HepG2 (cell line): ENCODE measurements around the gene ZC3H13. TPM values are rescaled to one million over a fixed set of nuclear protein-coding genes. Genes with fewer than 3 reads are reported as not detected.

Experiments used
- CENPX ChIP-seq: sonication (generic); formaldehyde crosslinking; IDR thresholded peaks from 2 replicates; pipeline ENCODE4 v1.9.0; 2021; ENCODE audit warnings: mild to moderate bottlenecking, missing genetic modification reagents, moderate library complexity
- HMG20B ChIP-seq: conservative IDR thresholded peaks from 2 replicates; pipeline ENCODE4 v1.6.1; 2016; ENCODE audit warnings: missing genetic modification reagents, missing compliant biosample characterization
- HMGA1 ChIP-seq: sonication (generic); formaldehyde crosslinking; conservative IDR thresholded peaks from 2 replicates; pipeline ENCODE4 v1.4.0; 2020; ENCODE audit warnings: missing genetic modification reagents
- ZFP90 ChIP-seq: sonication (generic); formaldehyde crosslinking; IDR thresholded peaks from 2 replicates; pipeline ENCODE4 v1.8.0; 2022; ENCODE audit warnings: missing genetic modification reagents, mild to moderate bottlenecking, inconsistent platforms, borderline replicate concordance
- ZNF761 ChIP-seq: sonication (generic); formaldehyde crosslinking; conservative IDR thresholded peaks from 2 replicates; pipeline ENCODE4 v1.4.0; 2020; ENCODE audit warnings: mild to moderate bottlenecking, missing genetic modification reagents
- ZNF777 ChIP-seq: sonication (generic); formaldehyde crosslinking; IDR thresholded peaks from 2 replicates; pipeline ENCODE4 v1.4.0; 2020; ENCODE audit warnings: missing genetic modification reagents
- polyA plus RNA-seq, 8 experiments: library from polyadenylated mRNA; depleted of rRNA in 3 of 8; stranded (reverse) in 7 of 8; unstranded in 1 of 8; fragments of >200 nt; fragmentation: Illumina TruSeq in 4 of 8; extraction: Trizol in 4 of 8; gene quantifications; 2 replicates each; pipeline versions ENCODE4 v1.2.1 to v1.2.3, GENCODE V29; 2011 to 2016; ENCODE audit warnings: low read depth in 4 of 8, missing spikeins in 1 of 8, mixed read lengths in 1 of 8; ENCODE audit not compliant: insufficient read depth in 1 of 8
- total RNA-seq, 5 experiments: library from RNA; depleted of rRNA; stranded (reverse); fragments of >200 nt; fragmentation: Illumina TruSeq; extraction: Trizol; gene quantifications; 2 replicates each; pipeline ENCODE4 v1.2.3, GENCODE V29; 2016; ENCODE audit warnings: low read depth in 1 of 5
- TF ChIP-seq, protein P1 (sequence below): sonication (generic); formaldehyde crosslinking; IDR thresholded peaks from 2 replicates; pipeline ENCODE4 v1.4.0; 2020; ENCODE audit warnings: missing genetic modification reagents
- TF ChIP-seq, protein P2 (sequence below): conservative IDR thresholded peaks from 2 replicates; pipeline ENCODE4 v1.6.1; 2018; ENCODE audit warnings: missing genetic modification reagents
- TF ChIP-seq, protein P3 (sequence below): sonication (generic); formaldehyde crosslinking; IDR thresholded peaks from 2 replicates; pipeline ENCODE4 v1.4.0; 2020; ENCODE audit warnings: missing genetic modification reagents

ZC3H13 gene
- total and polyA plus RNA-seq, 2 of the 13 experiments (the other 11 are each of a cell fraction or from before 2014, with no cell fraction given), result 2.7 to 23.5 TPM

DNA sequence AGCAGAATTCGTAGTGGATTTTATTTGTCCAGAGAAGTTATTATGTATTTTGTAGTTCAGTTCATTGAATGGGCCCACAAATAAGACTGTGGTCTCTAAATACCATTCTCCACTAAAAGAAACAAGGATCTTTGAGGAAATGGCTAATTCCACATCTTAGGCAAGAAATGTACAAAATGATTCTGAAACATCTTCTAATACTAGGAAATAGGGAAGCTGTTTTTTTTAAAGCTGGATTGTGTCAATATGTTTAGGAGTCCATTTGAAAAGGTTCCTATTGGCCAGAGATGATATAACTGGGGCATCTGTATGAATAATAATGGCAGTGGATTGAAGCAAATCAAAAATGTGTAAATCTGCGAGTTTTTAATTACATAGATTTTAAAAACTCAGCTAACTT lies 112.5 kb downstream of the ZC3H13 start (continued):
- TF ChIP-seq HMG20B (CRISPR knock-in tag), result no peak
- TF ChIP-seq, protein P1, sequence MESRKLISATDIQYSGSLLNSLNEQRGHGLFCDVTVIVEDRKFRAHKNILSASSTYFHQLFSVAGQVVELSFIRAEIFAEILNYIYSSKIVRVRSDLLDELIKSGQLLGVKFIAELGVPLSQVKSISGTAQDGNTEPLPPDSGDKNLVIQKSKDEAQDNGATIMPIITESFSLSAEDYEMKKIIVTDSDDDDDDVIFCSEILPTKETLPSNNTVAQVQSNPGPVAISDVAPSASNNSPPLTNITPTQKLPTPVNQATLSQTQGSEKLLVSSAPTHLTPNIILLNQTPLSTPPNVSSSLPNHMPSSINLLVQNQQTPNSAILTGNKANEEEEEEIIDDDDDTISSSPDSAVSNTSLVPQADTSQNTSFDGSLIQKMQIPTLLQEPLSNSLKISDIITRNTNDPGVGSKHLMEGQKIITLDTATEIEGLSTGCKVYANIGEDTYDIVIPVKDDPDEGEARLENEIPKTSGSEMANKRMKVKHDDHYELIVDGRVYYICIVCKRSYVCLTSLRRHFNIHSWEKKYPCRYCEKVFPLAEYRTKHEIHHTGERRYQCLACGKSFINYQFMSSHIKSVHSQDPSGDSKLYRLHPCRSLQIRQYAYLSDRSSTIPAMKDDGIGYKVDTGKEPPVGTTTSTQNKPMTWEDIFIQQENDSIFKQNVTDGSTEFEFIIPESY (CRISPR knock-in tag), result no peak
- TF ChIP-seq, protein P2, sequence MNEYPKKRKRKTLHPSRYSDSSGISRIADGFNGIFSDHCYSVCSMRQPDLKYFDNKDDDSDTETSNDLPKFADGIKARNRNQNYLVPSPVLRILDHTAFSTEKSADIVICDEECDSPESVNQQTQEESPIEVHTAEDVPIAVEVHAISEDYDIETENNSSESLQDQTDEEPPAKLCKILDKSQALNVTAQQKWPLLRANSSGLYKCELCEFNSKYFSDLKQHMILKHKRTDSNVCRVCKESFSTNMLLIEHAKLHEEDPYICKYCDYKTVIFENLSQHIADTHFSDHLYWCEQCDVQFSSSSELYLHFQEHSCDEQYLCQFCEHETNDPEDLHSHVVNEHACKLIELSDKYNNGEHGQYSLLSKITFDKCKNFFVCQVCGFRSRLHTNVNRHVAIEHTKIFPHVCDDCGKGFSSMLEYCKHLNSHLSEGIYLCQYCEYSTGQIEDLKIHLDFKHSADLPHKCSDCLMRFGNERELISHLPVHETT, result no peak
- TF ChIP-seq HMGA1 (CRISPR knock-in tag), result no peak
- TF ChIP-seq, protein P3, sequence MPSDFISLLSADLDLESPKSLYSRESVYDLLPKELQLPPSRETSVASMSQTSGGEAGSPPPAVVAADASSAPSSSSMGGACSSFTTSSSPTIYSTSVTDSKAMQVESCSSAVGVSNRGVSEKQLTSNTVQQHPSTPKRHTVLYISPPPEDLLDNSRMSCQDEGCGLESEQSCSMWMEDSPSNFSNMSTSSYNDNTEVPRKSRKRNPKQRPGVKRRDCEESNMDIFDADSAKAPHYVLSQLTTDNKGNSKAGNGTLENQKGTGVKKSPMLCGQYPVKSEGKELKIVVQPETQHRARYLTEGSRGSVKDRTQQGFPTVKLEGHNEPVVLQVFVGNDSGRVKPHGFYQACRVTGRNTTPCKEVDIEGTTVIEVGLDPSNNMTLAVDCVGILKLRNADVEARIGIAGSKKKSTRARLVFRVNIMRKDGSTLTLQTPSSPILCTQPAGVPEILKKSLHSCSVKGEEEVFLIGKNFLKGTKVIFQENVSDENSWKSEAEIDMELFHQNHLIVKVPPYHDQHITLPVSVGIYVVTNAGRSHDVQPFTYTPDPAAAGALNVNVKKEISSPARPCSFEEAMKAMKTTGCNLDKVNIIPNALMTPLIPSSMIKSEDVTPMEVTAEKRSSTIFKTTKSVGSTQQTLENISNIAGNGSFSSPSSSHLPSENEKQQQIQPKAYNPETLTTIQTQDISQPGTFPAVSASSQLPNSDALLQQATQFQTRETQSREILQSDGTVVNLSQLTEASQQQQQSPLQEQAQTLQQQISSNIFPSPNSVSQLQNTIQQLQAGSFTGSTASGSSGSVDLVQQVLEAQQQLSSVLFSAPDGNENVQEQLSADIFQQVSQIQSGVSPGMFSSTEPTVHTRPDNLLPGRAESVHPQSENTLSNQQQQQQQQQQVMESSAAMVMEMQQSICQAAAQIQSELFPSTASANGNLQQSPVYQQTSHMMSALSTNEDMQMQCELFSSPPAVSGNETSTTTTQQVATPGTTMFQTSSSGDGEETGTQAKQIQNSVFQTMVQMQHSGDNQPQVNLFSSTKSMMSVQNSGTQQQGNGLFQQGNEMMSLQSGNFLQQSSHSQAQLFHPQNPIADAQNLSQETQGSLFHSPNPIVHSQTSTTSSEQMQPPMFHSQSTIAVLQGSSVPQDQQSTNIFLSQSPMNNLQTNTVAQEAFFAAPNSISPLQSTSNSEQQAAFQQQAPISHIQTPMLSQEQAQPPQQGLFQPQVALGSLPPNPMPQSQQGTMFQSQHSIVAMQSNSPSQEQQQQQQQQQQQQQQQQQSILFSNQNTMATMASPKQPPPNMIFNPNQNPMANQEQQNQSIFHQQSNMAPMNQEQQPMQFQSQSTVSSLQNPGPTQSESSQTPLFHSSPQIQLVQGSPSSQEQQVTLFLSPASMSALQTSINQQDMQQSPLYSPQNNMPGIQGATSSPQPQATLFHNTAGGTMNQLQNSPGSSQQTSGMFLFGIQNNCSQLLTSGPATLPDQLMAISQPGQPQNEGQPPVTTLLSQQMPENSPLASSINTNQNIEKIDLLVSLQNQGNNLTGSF (CRISPR knock-in tag), result no peak
- TF ChIP-seq ZNF777 (CRISPR knock-in tag), result no peak
- TF ChIP-seq ZNF761, result no peak
- TF ChIP-seq CENPX (CRISPR knock-in tag), result no peak
- TF ChIP-seq ZFP90, result no peak
